Natural killer cell (primary cell): ENCODE data around the gene MYO1E. TPM values are rescaled to one million over a fixed set of nuclear protein-coding genes. Genes with fewer than 3 reads are reported as not detected.

ENCODE experiments used
- ATAC-seq, 3 donors: fragments of 150-1000 bp in 2 of 3; fragments of 200-7000 bp in 1 of 3; cut with Tn5 transposase; 1 replicate in 1 of 3; 2 replicates in 2 of 3; pipeline ENCODE4 v1.10.0; 2021; ENCODE audit warnings: mild to moderate bottlenecking in 2 of 3, moderate library complexity in 2 of 3
- DNase-seq, 2 donors: peaks; one replicate each; pipeline versions ENCODE4 v3.0.0 to v3.0.0-alpha.2; 2013 to 2021; ENCODE audit warnings: mixed read lengths in 1 of 2
- H3K27ac ChIP-seq: one replicate; pipeline ENCODE4 v1.5.1; 2013; ENCODE audit warnings: mild to moderate bottlenecking, low read length
- H3K27me3 ChIP-seq: one replicate; pipeline ENCODE4 v1.6.1; 2013; ENCODE audit warnings: low read length; ENCODE audit not compliant: control insufficient read depth, insufficient read depth
- H3K36me3 ChIP-seq: one replicate; pipeline ENCODE4 v1.6.1; 2013; ENCODE audit warnings: low read length; ENCODE audit not compliant: control insufficient read depth, insufficient read depth
- H3K4me1 ChIP-seq: one replicate; pipeline ENCODE4 v1.6.1; 2013; ENCODE audit warnings: low read length; ENCODE audit not compliant: control insufficient read depth, insufficient read depth
- H3K4me3 ChIP-seq: one replicate; pipeline ENCODE4 v1.5.1; 2013; ENCODE audit warnings: low read length
- H3K9me3 ChIP-seq: one replicate; pipeline ENCODE4 v1.6.1; 2013; ENCODE audit warnings: low read length; ENCODE audit not compliant: control insufficient read depth, insufficient read depth
- H3K27ac Mint-ChIP-seq, 2 donors: one replicate each; pipeline ENCODE4 v1.8.0; 2022; ENCODE audit warnings: mild to moderate bottlenecking in 2 of 2, mixed read lengths in 2 of 2, moderate library complexity in 1 of 2
- H3K27me3 Mint-ChIP-seq, 2 donors: one replicate each; pipeline ENCODE4 v1.8.0; 2022; ENCODE audit warnings: low read depth in 2 of 2, mixed read lengths in 2 of 2
- H3K36me3 Mint-ChIP-seq: one replicate; pipeline ENCODE4 v1.8.0; 2022; ENCODE audit warnings: mixed read lengths
- H3K4me1 Mint-ChIP-seq, 2 donors: one replicate each; pipeline ENCODE4 v1.8.0; 2022; ENCODE audit warnings: mixed read lengths in 2 of 2
- H3K4me3 Mint-ChIP-seq: one replicate; pipeline ENCODE4 v1.8.0; 2022; ENCODE audit warnings: mild to moderate bottlenecking, moderate library complexity, mixed read lengths
- H3K9me3 Mint-ChIP-seq, 2 donors: one replicate each; pipeline ENCODE4 v1.8.0; 2022; ENCODE audit warnings: mixed read lengths in 2 of 2
- WGBS: methylation state at CpG from one replicate; pipeline ENCODE4 v1.1.7; 2013; ENCODE audit warnings: missing lambda C conversion rate; ENCODE audit not compliant: insufficient coverage; 5-methylcytosine and 5-hydroxymethylcytosine counted together
- intact Hi-C: fragments of 100-400 bp; cut with micrococcal nuclease; formaldehyde crosslinking; loops from one replicate; pipeline ENCODE4 v1.14.2; 2022
- total RNA-seq, 4 donors: library from RNA; stranded (reverse); fragments of 120-200 nt in 1 of 4; gene quantifications; one replicate each; pipeline versions ENCODE4 v1.2.3 to v1.2.4, GENCODE V29; 2013 to 2022
- TF ChIP-seq, protein P1 (sequence below): fragments of 200-600 bp; IDR thresholded peaks from one replicate; pipeline ENCODE4 v1.8.0; 2022; ENCODE audit warnings: antibody characterized with exemption

MYO1E gene
- total RNA-seq, 3 donors from 2014 or later (not counting 1 experiment from before 2014, with no cell fraction given): 16.1 to 39.4 (median 22.7) TPM

DNA sequence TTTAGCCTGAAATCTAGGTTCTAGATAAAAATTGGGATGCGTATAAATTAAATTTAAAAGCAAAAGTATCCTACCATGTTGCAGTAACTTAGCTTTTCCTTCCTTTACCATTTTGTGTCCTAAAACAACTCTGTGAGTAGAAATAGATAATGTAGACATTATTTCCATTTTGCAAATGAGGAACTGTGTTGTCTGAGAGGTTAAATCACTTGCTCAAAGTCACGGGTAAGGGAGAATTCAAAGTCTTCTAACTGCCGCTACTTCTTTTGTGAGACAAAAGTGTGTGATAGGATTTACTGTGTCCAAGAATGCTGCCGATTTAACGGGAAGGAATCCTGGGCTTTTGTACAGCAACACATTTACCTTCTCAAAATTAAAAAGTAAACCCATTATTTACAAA, 40.7 kb downstream of the MYO1E start:
- H3K4me1 Mint-ChIP-seq: peaks cover 45 to 47% of the 10 kb centered on the region in 2 donors
- no peak overlapping the region for H3K4me3 Mint-ChIP-seq

DNA sequence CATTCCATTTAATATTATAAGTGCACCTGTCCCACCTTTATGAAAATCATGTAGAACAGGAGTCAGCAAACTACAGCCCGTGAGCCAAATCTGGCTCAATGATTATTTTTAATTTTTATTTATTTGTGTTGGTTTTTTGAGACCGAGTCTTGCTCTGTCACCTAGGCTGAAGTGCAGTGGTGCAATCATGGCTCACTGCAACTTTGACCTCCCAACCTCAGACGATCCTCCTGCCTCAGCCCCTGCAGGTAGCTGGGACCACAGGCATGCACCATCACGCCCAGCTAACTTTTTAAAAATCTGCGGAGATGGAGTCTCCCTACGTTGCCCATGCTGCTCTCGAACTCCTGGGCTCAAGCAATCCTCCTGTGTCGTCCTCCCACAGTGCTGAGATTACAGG, 42.0 kb downstream of the MYO1E start:
- Mint-ChIP-seq H3K4me1 (peaks cover 43 to 46% of the 10 kb centered on the region in 2 donors), H3K27ac (no peak overlapping the region), H3K9me3 (no peaks in the 10 kb centered on the region), H3K4me3 (no peak overlapping the region), H3K27me3 (peaks cover 0 to 3% of the 10 kb centered on the region in 2 donors), H3K36me3 (no peaks in the 10 kb centered on the region)
- Histone ChIP-seq H3K27me3 (no peaks in the 10 kb centered on the region), H3K9me3 (no peaks in the 10 kb centered on the region), H3K27ac (no peak overlapping the region), H3K4me1 (peaks cover 25% of the 10 kb centered on the region), H3K36me3 (no peaks in the 10 kb centered on the region), H3K4me3 (no peak overlapping the region)
- DNase-seq (no peak), ATAC-seq (no peak)
- TF ChIP-seq, protein P1, sequence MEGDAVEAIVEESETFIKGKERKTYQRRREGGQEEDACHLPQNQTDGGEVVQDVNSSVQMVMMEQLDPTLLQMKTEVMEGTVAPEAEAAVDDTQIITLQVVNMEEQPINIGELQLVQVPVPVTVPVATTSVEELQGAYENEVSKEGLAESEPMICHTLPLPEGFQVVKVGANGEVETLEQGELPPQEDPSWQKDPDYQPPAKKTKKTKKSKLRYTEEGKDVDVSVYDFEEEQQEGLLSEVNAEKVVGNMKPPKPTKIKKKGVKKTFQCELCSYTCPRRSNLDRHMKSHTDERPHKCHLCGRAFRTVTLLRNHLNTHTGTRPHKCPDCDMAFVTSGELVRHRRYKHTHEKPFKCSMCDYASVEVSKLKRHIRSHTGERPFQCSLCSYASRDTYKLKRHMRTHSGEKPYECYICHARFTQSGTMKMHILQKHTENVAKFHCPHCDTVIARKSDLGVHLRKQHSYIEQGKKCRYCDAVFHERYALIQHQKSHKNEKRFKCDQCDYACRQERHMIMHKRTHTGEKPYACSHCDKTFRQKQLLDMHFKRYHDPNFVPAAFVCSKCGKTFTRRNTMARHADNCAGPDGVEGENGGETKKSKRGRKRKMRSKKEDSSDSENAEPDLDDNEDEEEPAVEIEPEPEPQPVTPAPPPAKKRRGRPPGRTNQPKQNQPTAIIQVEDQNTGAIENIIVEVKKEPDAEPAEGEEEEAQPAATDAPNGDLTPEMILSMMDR: no peak
- intact Hi-C loops: no loop called here
- WGBS: 85% methylated on average over 7 of the region's 8 CpGs

More for the DNA sequence above, 40.7 kb downstream of the MYO1E start:
- Histone ChIP-seq H3K27me3 (no peaks in the 10 kb centered on the region), H3K4me3 (no peak overlapping the region), H3K9me3 (no peaks in the 10 kb centered on the region), H3K4me1 (peaks cover 27% of the 10 kb centered on the region), H3K36me3 (no peaks in the 10 kb centered on the region), H3K27ac (no peak overlapping the region)
- H3K36me3 Mint-ChIP-seq: no peaks in the 10 kb centered on the region
- intact Hi-C loops: no loop called here
- TF ChIP-seq, protein P1: no peak
- ATAC-seq (no peak), DNase-seq (no peak)
- H3K27me3 Mint-ChIP-seq: peaks cover 0 to 3% of the 10 kb centered on the region in 2 donors
- WGBS: 86% methylated on average over 2 of the region's 5 CpGs
- H3K27ac Mint-ChIP-seq: no peak overlapping the region
- H3K9me3 Mint-ChIP-seq: no peaks in the 10 kb centered on the region

DNA sequence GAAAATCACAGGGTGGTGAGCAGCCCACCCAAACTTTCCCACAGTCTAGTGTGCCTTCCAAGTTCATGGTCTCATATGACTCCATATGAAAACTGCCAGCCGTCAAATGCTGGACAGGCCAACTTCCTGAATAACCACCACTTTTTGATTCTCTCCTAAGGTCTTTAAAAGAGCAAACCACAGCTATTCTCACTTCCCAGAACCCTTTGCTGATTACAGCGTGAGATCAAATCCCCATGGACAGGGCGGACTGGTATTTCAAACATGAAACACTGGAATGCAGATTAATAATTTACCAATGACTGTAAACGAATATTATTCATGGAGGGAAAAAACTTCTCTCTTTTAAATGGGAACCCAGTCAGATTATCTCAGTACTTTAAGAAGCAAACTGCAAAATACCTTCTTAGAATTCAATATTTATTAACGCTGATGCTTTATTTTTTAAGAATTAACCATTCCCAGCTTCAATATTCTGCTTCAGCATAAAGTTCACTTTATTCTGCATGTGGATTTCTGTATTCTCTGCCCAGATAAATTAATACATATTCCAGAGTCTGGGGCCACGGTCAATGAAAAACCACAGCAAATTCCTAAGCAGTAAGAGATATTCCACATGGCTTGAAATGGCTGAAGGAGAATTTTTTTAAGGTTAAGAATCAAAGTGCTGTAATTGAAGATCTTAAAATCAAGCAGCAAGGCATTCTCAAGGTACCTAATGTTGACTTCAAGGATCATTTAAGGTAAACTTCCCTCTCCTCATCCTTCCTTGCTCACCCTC, 42.9 kb downstream of the MYO1E start:
- Mint-ChIP-seq H3K36me3 (no peaks in the 10 kb centered on the region), H3K4me1 (peaks cover 34 to 37% of the 10 kb centered on the region in 2 donors), H3K27me3 (peaks cover 0 to 3% of the 10 kb centered on the region in 2 donors), H3K27ac (no peak overlapping the region), H3K4me3 (no peak overlapping the region), H3K9me3 (no peaks in the 10 kb centered on the region)
- Histone ChIP-seq H3K27me3 (no peaks in the 10 kb centered on the region), H3K4me1 (peaks cover 21% of the 10 kb centered on the region), H3K9me3 (no peaks in the 10 kb centered on the region), H3K36me3 (no peaks in the 10 kb centered on the region), H3K27ac (no peak overlapping the region), H3K4me3 (no peak overlapping the region)
- intact Hi-C loops: no loop called here
- TF ChIP-seq, protein P1: no peak
- ATAC-seq: no peak
- DNase-seq: no peak
- 66% methylated on average over 6 of the region's 6 CpGs for WGBS
